Astrocyte of the cerebellum (primary cell): ENCODE results near the gene PLPPR1.

Source experiments
- DNase-seq: peaks from one replicate; pipeline ENCODE4 v3.0.0-alpha.2; 2011; ENCODE audit warnings: low read depth
- H3K4me3 ChIP-seq: 2 replicates; pipeline ENCODE4 v1.5.1; 2011; ENCODE audit warnings: mild to moderate bottlenecking, low read depth, low read length, moderate library complexity
- CTCF ChIP-seq: IDR thresholded peaks from 2 replicates; pipeline ENCODE4 v1.5.1; 2012; ENCODE audit warnings: low read length, low read depth, moderate library complexity, mild to moderate bottlenecking; ENCODE audit errors: missing control alignments
- in situ Hi-C: cut with HindIII; loops from 2 replicates; pipeline ENCODE4 v1.10.0; 2017; ENCODE audit warnings: low sequenced_read_pairs

Gene PLPPR1

GRCh38 chr9:101097210-101097609, 68.7 kb downstream of the PLPPR1 start:
- no peak for TF ChIP-seq CTCF
- DNase-seq, result no peak
- no peak overlapping the region for H3K4me3 ChIP-seq
- in situ Hi-C loops, result no loop called here

GRCh38 chr9:101098392-101098791, 69.9 kb downstream of the PLPPR1 start:
- in situ Hi-C loops, result no loop called here
- no peak overlapping the region for H3K4me3 ChIP-seq
- DNase-seq, result no peak
- TF ChIP-seq CTCF, result no peak

GRCh38 chr9:101114317-101114716, 85.8 kb downstream of the PLPPR1 start:
- DNase-seq, result no peak

GRCh38 chr9:101115102-101115501, 86.6 kb downstream of the PLPPR1 start:
- TF ChIP-seq CTCF, result no peak
- no peak overlapping the region for H3K4me3 ChIP-seq
- in situ Hi-C loops, result no loop called here
- no peak for DNase-seq

More at GRCh38 chr9:101114317-101114716, 85.8 kb downstream of the PLPPR1 start:
- in situ Hi-C loops, result no loop called here
- H3K4me3 ChIP-seq, result no peak overlapping the region
- TF ChIP-seq CTCF, result no peak

GRCh38 chr9:101117161-101117560, 88.6 kb downstream of the PLPPR1 start:
- DNase-seq, result no peak
- in situ Hi-C loops, result no loop called here
- TF ChIP-seq CTCF, result no peak
- no peak overlapping the region for H3K4me3 ChIP-seq

GRCh38 chr9:101119206-101119819, 90.8 kb downstream of the PLPPR1 start:
- no peak overlapping the region for H3K4me3 ChIP-seq
- TF ChIP-seq CTCF, result peak; percentile 79
- in situ Hi-C loops, result no loop called here
- DNase-seq, result no peak
